MM.1S (cell line): ENCODE results near the gene SDR9C7.

Experiments used
- CTCF ChIP-seq: fragments of 300-600 bp; sonication (generic); IDR thresholded peaks from 2 replicates; pipeline ENCODE4 v1.5.1; 2016; ENCODE audit warnings: antibody characterized with exemption, low read length, mixed read lengths
- EZH2 ChIP-seq: fragments of 300-600 bp; sonication (generic); optimal IDR thresholded peaks from 2 replicates; pipeline ENCODE3; 2017; ENCODE audit warnings: low read depth, mild to moderate bottlenecking, antibody characterized with exemption, low read length, mixed read lengths
- EZH2phosphoT487 ChIP-seq: fragments of 300-600 bp; sonication (generic); IDR thresholded peaks from 2 replicates; pipeline ENCODE4 v1.6.1; 2018; ENCODE audit warnings: antibody characterized with exemption, low read length

DNA sequence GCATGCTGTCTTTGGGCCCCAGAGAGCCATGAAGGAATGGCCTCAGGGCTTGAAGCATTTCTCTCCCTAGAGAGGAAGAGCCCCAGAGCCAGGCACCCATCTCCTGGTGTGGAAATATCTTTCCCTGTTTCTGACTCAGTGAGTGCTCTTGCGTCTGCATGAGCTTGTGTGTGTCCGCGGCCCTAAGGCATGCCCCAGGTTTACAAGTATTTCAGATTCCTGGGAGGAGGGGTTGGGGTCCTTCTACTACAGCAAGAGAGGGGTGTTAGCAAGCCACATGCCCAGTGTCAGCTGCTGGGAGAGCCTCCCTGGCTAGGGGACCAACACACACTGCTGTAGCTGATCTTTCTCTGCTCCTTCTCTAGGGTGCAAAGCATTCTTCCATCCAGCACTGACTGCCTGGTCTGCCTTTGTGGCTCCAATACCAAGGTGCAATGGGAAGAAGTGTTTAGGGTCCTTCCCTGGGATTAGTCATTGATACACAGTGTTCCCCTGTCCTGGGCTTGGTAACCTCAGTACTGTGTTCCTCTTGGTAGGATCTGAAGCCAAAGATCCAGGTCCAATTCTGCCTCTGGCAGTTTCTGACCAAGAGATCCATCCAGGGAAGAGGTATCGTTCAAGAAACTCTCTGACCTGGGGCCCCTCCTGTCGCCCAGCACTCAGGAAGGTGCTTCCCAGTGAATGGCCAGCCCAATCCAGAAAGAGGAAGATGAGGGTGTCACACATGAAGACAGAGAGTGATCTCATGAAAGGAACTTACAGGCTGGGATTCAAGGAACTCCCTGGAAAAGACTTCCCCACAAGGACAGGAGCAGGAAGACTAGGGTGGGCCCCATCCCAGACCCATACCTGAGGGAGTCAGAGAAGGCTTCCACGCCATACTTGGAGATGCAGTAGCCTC, 20.1 kb upstream of the SDR9C7 start:
- TF ChIP-seq CTCF: no peak
- no peak for TF ChIP-seq EZH2
- no peak for TF ChIP-seq EZH2phosphoT487
